OCI-LY1 (cell line): ENCODE measurements around the gene ASF1A.

Experiments
- EZH2 ChIP-seq: fragments of 200-600 bp; sonication (generic), shearing (Covaris generic); IDR thresholded peaks from 2 replicates; pipeline ENCODE4 v1.8.0; 2017; ENCODE audit warnings: borderline replicate concordance, mixed run types, mild to moderate bottlenecking, antibody characterized with exemption, low read length, moderate library complexity, mixed read lengths
- TF ChIP-seq, protein P1 (sequence below): fragments of 200-600 bp; sonication (generic), shearing (Covaris generic); IDR thresholded peaks from 2 replicates; pipeline ENCODE4 v1.5.1; 2017; ENCODE audit warnings: mild to moderate bottlenecking, antibody characterized with exemption, low read length, moderate library complexity, mixed read lengths

DNA sequence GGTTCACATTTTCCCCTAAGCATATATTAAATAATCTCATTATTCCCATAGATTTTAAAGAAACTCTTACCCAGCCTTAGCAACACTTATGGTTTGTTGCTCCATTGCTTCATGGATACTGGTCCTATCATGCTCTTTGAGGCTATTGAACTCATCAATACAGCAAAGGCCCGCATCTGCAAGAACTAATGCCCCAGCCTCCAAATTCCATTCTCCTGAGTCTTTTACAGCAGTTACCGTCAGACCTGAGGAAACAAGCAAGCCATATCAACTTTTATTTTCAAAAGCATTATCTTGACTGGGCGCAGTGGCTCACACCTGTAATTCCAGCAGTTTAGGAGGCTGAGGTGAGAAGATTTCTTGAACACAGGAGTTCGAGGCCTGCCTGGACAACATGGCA is 37.7 kb upstream of the ASF1A start:
- TF ChIP-seq, protein P1, sequence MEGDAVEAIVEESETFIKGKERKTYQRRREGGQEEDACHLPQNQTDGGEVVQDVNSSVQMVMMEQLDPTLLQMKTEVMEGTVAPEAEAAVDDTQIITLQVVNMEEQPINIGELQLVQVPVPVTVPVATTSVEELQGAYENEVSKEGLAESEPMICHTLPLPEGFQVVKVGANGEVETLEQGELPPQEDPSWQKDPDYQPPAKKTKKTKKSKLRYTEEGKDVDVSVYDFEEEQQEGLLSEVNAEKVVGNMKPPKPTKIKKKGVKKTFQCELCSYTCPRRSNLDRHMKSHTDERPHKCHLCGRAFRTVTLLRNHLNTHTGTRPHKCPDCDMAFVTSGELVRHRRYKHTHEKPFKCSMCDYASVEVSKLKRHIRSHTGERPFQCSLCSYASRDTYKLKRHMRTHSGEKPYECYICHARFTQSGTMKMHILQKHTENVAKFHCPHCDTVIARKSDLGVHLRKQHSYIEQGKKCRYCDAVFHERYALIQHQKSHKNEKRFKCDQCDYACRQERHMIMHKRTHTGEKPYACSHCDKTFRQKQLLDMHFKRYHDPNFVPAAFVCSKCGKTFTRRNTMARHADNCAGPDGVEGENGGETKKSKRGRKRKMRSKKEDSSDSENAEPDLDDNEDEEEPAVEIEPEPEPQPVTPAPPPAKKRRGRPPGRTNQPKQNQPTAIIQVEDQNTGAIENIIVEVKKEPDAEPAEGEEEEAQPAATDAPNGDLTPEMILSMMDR, result no peak
- TF ChIP-seq EZH2, result no peak
